Measurements from ENCODE around the gene CAPZB. TPM values are rescaled to one million over a fixed set of nuclear protein-coding genes. Genes with fewer than 3 reads are reported as not detected.

CAPZB gene
- polyA plus RNA-seq, 1 of the 3 experiments (the other 2 are of a cell fraction) = 122 TPM

- CTCF ChIA-PET = interaction anchor here (0.7 to 13.7 kb wide), 15 partner anchors 8 to 321 kb away, joined by 3 to 235 read pairs (median 9); partner anchors contain the start of gene NBL1
- Histone ChIP-seq H3K4me2 (no peak overlapping the region), H3K4me1 (ENCODE audit: control insufficient read depth in 1 of 2, insufficient read depth in 2 of 2, low read depth in 1 of 2, low read length in 1 of 2) (peaks cover 0 to 67% of the 10 kb centered on the region in 2 experiments; a peak in 2 of 4 replicates), H3K27ac (ENCODE audit: low read depth in 2 of 2, low read length in 1 of 2) (peak overlapping the region in 1 of 2 experiments; percentile 91; a peak in 2 of 4 replicates), H4K20me1 (ENCODE audit: insufficient read depth) (peaks cover 10% of the 10 kb centered on the region; the same call in 1 of the 2 replicates), H3K27me3 (ENCODE audit: insufficient read depth) (no peaks in the 10 kb centered on the region), H2AFZ (ENCODE audit: low read depth) (no peak overlapping the region), H3K79me2 (ENCODE audit: insufficient read depth) (peaks cover 6% of the 10 kb centered on the region; the same call in 1 of the 2 replicates), H3K9ac (no peak overlapping the region), H3F3A (replicated peaks; ENCODE audit: insufficient read depth) (peaks cover 3% of the 10 kb centered on the region), H3K9me2 (no peaks in the 10 kb centered on the region), H3K4me3 (ENCODE audit: low read depth in 2 of 2, low read length in 1 of 2) (no peak overlapping the region), H3K36me3 (replicated peaks in 1 of 2; ENCODE audit: control insufficient read depth in 1 of 2, insufficient read depth in 2 of 2, low read length in 1 of 2) (peaks cover 6 to 52% of the 10 kb centered on the region in 2 experiments), H3K9me3 (no peaks in the 10 kb centered on the region)
- no peak for TF ChIP-seq ELF1 (IDR thresholded peaks at IDR 0.05)
- no peak for TF ChIP-seq GATA2 (CRISPR knock-in tag; IDR thresholded peaks at IDR 0.05)
- no peak for TF ChIP-seq POLR2AphosphoS5 (IDR thresholded peaks at IDR 0.05; ENCODE audit: low read depth, low read length)
- DNase-seq = no peak
- POLR2A ChIA-PET = no interaction called here
- 95% methylated on average over 14 of the region's 14 CpGs for WGBS (ENCODE audit: low lambda C conversion rate)
Observed at GRCh38 chr1:19340387-19340937, 144.9 kb downstream of the CAPZB start.

DNA sequence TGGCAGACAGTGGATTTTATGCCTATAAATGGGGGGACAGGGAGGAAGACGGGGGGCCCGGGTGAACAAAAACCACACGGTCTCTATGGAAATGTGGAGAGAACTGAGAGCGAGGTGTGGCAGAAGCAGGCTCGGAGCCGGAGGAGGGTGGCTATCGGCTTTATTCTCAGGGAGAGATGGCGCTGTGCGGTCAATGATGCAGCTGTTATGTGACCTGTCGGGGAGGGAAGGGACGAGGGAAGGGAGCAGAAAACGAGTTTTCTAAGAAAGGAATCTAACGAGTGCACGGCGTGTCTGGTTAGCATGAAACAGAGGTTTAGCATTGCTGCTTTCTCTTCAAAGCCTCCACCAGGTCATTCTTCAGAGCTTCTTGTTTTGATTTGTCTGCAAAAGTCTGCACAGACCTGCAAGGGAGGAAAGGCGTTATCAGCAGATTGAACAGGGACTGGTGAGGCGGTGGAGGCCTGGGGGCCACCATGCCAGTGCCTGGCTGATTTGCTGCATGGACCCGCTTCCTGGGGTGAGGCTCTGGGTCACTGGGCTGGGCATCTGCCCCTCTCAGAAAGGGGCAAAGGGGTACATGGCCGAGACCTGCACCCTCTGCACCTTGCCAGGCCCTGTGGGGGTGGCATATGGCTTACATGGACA is 146.0 kb downstream of the CAPZB start:
- no peaks in the 10 kb centered on the region for H3K9me2 ChIP-seq
- H3K9ac ChIP-seq = no peak overlapping the region
- H2AFZ ChIP-seq (ENCODE audit: low read depth) = no peak overlapping the region
- H3K9me3 ChIP-seq = no peaks in the 10 kb centered on the region
- peak; percentile 76 for DNase-seq
- peaks cover 3% of the 10 kb centered on the region for H3F3A ChIP-seq (replicated peaks; ENCODE audit: insufficient read depth)
- H3K36me3 ChIP-seq (replicated peaks in 1 of 2; ENCODE audit: control insufficient read depth in 1 of 2, insufficient read depth in 2 of 2, low read length in 1 of 2) = peaks cover 3 to 42% of the 10 kb centered on the region in 2 experiments
- H3K4me2 ChIP-seq = no peak overlapping the region
- peaks cover 10% of the 10 kb centered on the region; the same call in 1 of the 2 replicates for H4K20me1 ChIP-seq (ENCODE audit: insufficient read depth)
- H3K27me3 ChIP-seq (ENCODE audit: insufficient read depth) = no peaks in the 10 kb centered on the region
- ChIA-PET POLR2A (no interaction called here), CTCF (interaction anchor here (0.6 to 13.7 kb wide), 9 partner anchors 10 to 322 kb away, joined by 3 to 235 read pairs (median 15); partner anchors contain the start of gene NBL1)
- WGBS (ENCODE audit: low lambda C conversion rate) = 81% methylated on average over 18 of the region's 19 CpGs
- H3K27ac ChIP-seq (ENCODE audit: low read depth in 2 of 2, low read length in 1 of 2) = peak overlapping the region in 1 of 2 experiments; percentile 91; a peak in 2 of 4 replicates
- H3K79me2 ChIP-seq (ENCODE audit: insufficient read depth) = peaks cover 6% of the 10 kb centered on the region; the same call in 1 of the 2 replicates
- peaks cover 0 to 56% of the 10 kb centered on the region in 2 experiments; a peak in 2 of 4 replicates for H3K4me1 ChIP-seq (ENCODE audit: control insufficient read depth in 1 of 2, insufficient read depth in 2 of 2, low read depth in 1 of 2, low read length in 1 of 2)
- no peak overlapping the region for H3K4me3 ChIP-seq (ENCODE audit: low read depth in 2 of 2, low read length in 1 of 2)
- TF ChIP-seq RCOR1 (IDR thresholded peaks at IDR 0.05; ENCODE audit: low read length) (peak; percentile 27; the same call in 1 of the 2 replicates), MEF2A (IDR thresholded peaks at IDR 0.05; ENCODE audit: borderline replicate concordance, low read depth) (no peak), NFIC (IDR thresholded peaks at IDR 0.05; ENCODE audit: borderline replicate concordance) (no peak), FOSL2 (IDR thresholded peaks at IDR 0.05; ENCODE audit: borderline replicate concordance, low read depth) (no peak), ZBTB33 (IDR thresholded peaks at IDR 0.05; ENCODE audit: borderline replicate concordance, low read depth) (no peak), IRF3 (IDR thresholded peaks at IDR 0.05; ENCODE audit: low read depth, low read length) (no peak), NRF1 (IDR thresholded peaks at IDR 0.05; ENCODE audit: low read depth, low read length) (no peak), CHD2 (IDR thresholded peaks at IDR 0.05; ENCODE audit: low read length, partially characterized antibody) (no peak), GABPA (IDR thresholded peaks at IDR 0.05; ENCODE audit: low read depth) (no peak), EP300 (IDR thresholded peaks at IDR 0.05; ENCODE audit: borderline replicate concordance in 1 of 2, low read depth in 1 of 2, low read length in 1 of 2) (peak in 1 of 2 experiments; percentile 39; a peak in 1 of 4 replicates), ELF1 (IDR thresholded peaks at IDR 0.05) (no peak), RAD21 (IDR thresholded peaks at IDR 0.05; ENCODE audit: low read length) (no peak)
- TF ChIP-seq, protein P1, sequence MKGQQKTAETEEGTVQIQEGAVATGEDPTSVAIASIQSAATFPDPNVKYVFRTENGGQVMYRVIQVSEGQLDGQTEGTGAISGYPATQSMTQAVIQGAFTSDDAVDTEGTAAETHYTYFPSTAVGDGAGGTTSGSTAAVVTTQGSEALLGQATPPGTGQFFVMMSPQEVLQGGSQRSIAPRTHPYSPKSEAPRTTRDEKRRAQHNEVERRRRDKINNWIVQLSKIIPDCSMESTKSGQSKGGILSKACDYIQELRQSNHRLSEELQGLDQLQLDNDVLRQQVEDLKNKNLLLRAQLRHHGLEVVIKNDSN (IDR thresholded peaks at IDR 0.05; ENCODE audit: borderline replicate concordance, low read depth) = no peak
- TF ChIP-seq, protein P2, sequence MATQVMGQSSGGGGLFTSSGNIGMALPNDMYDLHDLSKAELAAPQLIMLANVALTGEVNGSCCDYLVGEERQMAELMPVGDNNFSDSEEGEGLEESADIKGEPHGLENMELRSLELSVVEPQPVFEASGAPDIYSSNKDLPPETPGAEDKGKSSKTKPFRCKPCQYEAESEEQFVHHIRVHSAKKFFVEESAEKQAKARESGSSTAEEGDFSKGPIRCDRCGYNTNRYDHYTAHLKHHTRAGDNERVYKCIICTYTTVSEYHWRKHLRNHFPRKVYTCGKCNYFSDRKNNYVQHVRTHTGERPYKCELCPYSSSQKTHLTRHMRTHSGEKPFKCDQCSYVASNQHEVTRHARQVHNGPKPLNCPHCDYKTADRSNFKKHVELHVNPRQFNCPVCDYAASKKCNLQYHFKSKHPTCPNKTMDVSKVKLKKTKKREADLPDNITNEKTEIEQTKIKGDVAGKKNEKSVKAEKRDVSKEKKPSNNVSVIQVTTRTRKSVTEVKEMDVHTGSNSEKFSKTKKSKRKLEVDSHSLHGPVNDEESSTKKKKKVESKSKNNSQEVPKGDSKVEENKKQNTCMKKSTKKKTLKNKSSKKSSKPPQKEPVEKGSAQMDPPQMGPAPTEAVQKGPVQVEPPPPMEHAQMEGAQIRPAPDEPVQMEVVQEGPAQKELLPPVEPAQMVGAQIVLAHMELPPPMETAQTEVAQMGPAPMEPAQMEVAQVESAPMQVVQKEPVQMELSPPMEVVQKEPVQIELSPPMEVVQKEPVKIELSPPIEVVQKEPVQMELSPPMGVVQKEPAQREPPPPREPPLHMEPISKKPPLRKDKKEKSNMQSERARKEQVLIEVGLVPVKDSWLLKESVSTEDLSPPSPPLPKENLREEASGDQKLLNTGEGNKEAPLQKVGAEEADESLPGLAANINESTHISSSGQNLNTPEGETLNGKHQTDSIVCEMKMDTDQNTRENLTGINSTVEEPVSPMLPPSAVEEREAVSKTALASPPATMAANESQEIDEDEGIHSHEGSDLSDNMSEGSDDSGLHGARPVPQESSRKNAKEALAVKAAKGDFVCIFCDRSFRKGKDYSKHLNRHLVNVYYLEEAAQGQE (IDR thresholded peaks at IDR 0.05; ENCODE audit: low read depth, low read length) = no peak

All from SK-N-SH (cell line).